Measurements from ENCODE around the gene WNT7A.

The WNT7A gene

DNA sequence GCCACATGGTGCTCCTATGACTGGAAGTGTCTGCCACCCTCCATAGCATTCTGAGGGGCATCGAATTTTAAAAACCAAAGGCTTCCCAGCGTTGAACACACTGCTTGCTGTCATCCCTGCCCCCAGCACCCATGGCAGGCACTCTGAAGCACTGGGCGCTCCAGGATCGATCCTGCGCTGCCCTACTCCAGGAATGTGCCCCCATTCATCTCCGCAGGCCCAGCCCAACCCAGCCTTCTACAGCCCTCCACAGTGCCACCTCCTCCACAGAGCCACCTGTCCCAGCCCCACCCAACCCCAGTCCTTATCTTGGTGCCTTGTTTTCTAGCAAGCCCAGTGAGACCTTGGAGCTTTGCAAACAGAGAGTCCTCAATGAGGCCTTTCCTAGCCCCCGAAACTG is 52.2 kb downstream of the WNT7A start:
- no peak for DNase-seq (ENCODE audit: low read depth)

GRCh38 chr3:13827256-13827655 is 52.6 kb downstream of the WNT7A start:
- DNase-seq (ENCODE audit: low read depth): no peak

DNA sequence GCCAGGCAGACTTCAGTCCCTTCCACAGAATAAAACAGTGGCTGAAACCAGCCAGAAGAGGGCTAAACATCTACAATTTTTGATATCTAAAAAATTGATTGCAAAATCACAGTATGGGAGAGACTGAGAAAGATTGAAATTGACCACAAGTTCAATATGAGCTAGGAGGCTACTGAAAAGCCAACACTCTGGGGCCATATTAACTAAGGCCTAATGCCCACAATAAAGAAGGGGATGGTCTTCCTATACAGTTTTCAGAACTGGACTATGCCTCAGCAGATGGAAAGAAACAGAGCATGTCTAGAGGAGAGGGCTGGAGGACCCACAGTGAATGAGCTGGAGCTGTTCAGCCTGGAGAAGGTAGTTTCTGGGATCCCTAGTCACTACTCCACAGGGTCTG is 53.2 kb downstream of the WNT7A start:
- DNase-seq (ENCODE audit: low read depth): no peak

DNA sequence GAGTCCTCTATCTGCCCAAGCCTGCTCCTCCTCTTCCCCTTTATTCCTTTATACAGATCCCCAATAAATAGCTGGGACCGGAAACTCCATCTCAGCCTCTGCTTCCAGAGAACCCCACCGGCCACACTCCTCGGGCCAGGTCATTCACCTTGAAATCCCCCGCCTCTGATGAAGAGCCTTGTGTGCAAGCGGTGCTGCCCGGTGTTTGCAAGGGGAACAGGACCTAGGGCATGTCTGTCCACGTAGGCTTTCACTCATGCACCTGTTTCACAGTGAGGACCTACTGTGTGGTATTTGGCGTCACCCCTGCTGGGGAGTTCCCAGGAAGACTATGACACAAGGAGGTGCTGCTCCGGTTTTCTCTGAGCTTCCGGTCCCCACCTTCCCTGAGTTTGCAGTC is 54.0 kb downstream of the WNT7A start:
- no peak for DNase-seq (ENCODE audit: low read depth)

DNA sequence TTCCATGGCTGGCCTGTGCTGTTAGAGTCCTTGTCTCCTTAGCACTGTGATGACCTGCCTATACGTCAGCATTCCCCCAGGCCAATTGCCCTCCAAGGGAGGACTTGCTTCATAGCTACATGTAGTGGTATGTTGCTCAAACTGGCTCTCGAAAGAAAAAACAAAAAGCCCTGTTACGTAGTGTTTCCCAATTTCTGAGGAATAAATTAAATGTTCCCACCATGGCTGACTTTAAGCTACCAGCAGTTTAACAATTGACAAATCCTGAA is 54.6 kb downstream of the WNT7A start:
- no peak for DNase-seq (ENCODE audit: low read depth)

- DNase-seq (ENCODE audit: low read depth): no peak
These were observed 55.2 kb downstream of the WNT7A start for GRCh38 chr3:13824521-13825310.

- no peak for DNase-seq (ENCODE audit: low read depth)
These were observed 56.2 kb downstream of the WNT7A start for GRCh38 chr3:13823692-13824091.

DNA sequence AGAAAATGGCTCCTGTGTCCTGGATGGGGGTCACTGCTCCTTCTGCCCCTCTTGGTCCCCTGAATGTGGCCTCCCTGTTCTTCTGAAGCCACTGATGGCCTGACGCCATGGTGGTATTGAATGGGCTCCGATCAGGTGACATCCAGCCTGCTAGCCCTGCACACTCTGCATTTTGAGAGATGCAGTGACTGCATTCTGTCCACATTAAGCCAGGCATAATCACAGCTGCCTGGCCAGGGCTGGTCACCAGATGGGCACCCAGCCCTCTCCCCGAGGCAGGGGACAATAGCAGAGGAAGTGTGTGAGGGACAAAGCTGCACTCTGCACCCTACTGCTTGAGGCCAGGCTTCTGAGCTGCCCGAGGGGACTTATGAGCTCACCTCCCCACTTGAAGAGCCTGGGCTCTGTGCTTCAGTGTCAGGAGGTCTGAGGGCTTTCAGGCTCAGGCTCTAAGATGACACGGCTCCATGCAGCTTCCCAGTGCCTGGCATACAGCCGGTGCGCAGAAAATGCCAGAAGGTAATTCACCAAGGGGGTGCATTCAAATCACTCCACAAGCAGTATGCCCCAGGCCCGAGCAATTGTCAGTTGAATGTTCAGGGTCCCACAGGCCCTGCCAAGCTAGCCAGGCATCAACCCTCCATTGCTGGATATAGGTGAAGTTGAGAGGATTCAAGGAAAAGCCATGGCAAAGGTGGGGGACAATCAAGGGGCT is 56.8 kb downstream of the WNT7A start:
- no peak for DNase-seq (ENCODE audit: low read depth)

GRCh38 chr3:13822042-13822441 is 57.8 kb downstream of the WNT7A start:
- no peak for DNase-seq (ENCODE audit: low read depth)

DNA sequence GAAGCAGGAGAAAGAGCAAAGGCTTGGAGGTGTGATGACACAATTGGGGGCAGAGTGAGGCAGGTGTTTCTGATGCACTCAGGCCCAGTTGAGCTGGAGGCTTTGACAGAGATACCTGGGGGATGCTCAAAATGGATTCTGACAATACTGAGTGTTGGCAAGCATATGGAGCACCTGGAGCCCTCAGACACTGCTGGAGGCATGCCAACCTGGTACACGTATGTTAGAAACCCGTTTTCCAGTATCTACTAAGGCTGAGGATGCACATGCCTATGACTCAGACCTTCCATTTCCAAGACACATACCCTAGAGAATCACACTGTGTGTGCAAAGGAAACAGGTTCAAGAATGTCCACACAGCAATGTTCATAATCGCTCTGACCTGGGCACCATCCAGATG is 58.7 kb downstream of the WNT7A start:
- DNase-seq (ENCODE audit: low read depth): no peak

DNA sequence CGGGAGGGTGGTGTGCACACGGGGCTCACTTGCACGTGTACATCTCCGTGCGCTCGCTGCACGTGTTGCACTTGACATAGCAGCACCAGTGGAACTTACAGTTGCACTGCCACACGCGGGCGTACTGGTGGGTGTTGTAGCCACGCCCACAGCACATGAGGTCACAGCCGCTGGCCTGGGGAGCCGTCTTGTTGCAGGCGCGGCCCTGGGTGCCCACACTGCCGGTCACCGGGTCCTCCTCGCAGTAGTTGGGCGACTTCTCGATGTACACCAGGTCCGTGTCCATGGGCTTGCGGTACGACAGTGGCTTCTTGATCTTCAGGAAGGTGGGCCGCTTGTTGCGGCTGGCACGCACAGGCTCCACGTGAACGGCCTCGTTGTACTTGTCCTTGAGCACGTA is 61.0 kb downstream of the WNT7A start:
- no peak for DNase-seq (ENCODE audit: low read depth)

DNA sequence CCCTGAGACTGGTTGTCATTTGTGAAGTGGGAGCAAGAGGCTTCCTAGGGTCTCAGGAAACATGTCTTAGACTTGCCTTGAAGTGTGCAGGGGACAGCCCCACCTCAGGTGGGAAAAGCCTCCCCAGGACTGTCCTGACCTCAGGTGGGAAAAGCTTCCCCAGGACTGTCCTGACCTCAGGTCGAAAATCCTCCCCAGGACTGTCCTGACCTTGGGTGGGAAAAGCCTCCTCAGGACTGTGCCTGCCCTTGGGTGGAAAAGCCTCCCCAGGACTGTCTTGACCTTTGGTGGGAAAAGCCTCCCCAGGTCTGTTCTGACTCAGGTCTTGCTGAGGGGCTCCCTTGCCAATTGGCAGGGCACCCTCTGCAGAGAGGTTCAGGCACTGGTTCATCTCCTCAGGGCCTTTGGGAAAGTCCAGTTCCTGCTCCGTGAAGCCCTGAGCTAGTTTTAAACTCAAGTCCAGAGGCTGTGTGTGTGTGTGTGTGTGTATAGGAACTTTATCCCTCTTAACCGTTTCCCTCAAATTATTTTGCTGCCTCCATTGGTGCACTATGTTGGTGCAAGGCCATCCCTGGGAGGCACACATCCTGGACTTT is 64.7 kb downstream of the WNT7A start:
- no peak for DNase-seq (ENCODE audit: low read depth)

DNA sequence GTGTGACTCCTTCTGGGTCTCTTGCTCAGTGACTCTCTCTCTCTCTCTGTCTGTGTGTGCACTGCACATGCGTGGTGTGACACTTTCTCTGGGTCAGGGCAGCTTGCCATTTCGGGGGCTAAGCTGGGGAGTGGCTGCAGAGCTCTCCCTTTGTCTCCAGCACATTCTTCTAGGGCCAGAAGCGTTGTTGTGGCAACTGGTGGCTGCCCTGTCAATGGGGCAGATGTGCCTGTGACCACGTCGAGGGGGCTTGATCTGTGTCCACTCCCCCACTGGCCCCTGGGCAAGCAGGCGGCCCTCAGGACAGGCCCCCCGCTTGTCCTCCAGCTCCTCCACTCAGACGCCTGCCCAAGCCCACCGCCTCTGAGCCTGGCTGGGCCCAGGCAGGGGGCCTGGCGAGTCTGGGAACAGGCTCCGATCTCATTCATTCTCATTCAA is 67.8 kb downstream of the WNT7A start:
- DNase-seq (ENCODE audit: low read depth): no peak

DNA sequence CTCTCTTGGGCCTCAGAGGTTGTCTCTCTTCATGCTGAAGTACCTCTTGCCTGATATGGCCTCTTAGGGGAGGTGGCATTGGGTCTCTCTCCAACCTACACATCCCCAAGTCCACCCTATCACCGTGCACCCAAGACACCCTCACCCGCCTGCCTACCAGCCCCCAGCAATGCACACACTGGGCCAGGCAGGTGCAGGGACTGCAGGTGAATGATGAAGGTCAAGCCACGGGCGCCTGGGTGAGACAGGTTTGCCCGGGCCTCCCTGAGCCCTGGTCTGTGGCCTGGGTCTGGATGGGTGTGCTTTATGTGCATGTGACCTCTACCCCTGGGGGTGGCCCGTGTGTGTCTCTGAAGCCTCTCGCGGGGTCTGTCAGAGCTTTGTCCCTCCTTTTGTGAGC is 68.3 kb downstream of the WNT7A start:
- no peak for DNase-seq (ENCODE audit: low read depth)

DNA sequence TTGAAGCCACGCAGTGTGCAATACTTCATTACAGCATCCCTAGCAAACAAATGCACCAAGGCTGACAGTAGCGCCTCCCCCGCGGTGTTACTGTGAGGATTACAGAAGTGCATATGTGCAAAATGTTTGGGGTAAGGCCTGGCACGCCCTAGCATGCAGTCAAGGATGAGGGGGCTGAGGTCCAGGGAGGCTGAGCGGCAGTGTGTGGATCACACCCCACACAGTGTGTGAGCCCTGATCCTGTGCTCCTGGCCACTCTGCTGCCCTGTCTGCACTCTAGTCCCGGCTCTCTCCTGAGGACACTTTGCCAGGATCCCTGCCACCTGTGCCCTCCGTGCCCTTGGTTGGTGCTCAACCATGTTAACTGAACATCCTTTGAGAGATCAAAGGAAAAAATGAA is 71.3 kb downstream of the WNT7A start:
- DNase-seq (ENCODE audit: low read depth): no peak

- DNase-seq (ENCODE audit: low read depth): no peak
These were observed 78.3 kb downstream of the WNT7A start for GRCh38 chr3:13801361-13802204.

- DNase-seq (ENCODE audit: low read depth): no peak
These were observed 79.8 kb downstream of the WNT7A start for GRCh38 chr3:13800064-13800463.

GRCh38 chr3:13798401-13798800 is 81.5 kb downstream of the WNT7A start:
- no peak for DNase-seq (ENCODE audit: low read depth)

- DNase-seq (ENCODE audit: low read depth): no peak
These were observed 83.0 kb downstream of the WNT7A start for GRCh38 chr3:13796701-13797460.

DNA sequence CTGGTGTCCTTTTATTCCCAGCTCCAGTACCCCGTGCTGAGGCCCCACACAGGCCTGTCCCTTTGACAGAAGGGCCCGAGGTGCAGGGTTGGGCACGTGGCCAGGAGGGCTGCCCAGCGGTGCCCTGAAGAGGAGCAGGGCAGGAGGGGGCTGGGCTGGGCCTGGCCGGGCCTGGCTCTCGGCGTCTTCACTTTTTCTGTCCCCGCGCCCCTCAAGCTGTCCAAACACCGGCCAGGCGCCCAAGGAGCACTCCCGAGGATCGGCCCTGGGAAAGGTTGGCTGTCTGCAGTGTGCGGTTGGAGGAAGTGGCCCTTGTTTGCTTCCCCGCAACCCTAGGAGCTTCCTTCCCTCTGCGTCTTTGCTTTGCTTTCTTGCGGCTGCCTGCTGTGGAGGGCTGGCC is 84.1 kb downstream of the WNT7A start:
- DNase-seq (ENCODE audit: low read depth): no peak

- no peak for DNase-seq (ENCODE audit: low read depth)
These were observed 85.5 kb downstream of the WNT7A start for GRCh38 chr3:13794322-13794721.

- DNase-seq (ENCODE audit: low read depth): no peak
These were observed 86.4 kb downstream of the WNT7A start for GRCh38 chr3:13793451-13793850.
